Ovary (tissue), 9 donors: Measurements from ENCODE around the gene KCNQ4. TPM values are rescaled to one million over a fixed set of nuclear protein-coding genes. Genes with fewer than 3 reads are reported as not detected.
A peak's percentile ranks its signal among the peaks of the same experiment; 100 is the strongest.

Experiments
- DNase-seq, 5 donors: peaks; one replicate each; pipeline ENCODE4 v3.0.0-alpha.2; 2019 to 2020
- H3K27ac ChIP-seq, 2 donors: fragments of 200-600 bp; one replicate each; pipeline versions ENCODE4 v1.5.1 to v1.8.0; 2019 to 2022
- H3K27me3 ChIP-seq: fragments of 200-600 bp; one replicate; pipeline ENCODE4 v1.8.0; 2022
- H3K36me3 ChIP-seq: fragments of 200-600 bp; sonication (generic); one replicate; pipeline ENCODE4 v1.5.1; 2019
- H3K4me1 ChIP-seq: one replicate; pipeline ENCODE4 v1.8.1; 2013; ENCODE audit warnings: mild to moderate bottlenecking, moderate library complexity; ENCODE audit not compliant: insufficient read depth
- H3K4me3 ChIP-seq: fragments of 200-600 bp; sonication (generic); one replicate; pipeline ENCODE4 v1.5.1; 2017
- H3K9me3 ChIP-seq, 2 donors: fragments of 200-600 bp in 1 of 2; sonication (generic) in 1 of 2; one replicate each; pipeline versions ENCODE4 v1.5.1 to v1.8.1; 2013 to 2019; ENCODE audit warnings: mild to moderate bottlenecking in 1 of 2, moderate library complexity in 1 of 2
- CTCF ChIP-seq, 3 donors: fragments of 450-650 bp in 2 of 3; fragments of 200-600 bp in 1 of 3; IDR thresholded peaks; one replicate each; pipeline versions ENCODE4 v1.5.1 to v1.8.0; 2016 to 2022; ENCODE audit warnings: antibody characterized with exemption in 3 of 3, mild to moderate bottlenecking in 1 of 3
- EP300 ChIP-seq: sonication (generic); formaldehyde crosslinking; IDR thresholded peaks from one replicate; pipeline ENCODE4 v1.6.1; 2017; ENCODE audit warnings: antibody characterized with exemption
- POLR2A ChIP-seq: fragments of 450-650 bp; IDR thresholded peaks from one replicate; pipeline ENCODE4 v1.6.1; 2017; ENCODE audit warnings: antibody characterized with exemption, mild to moderate bottlenecking, moderate library complexity
- WGBS, 3 donors: extraction: QIAGEN DNeasy Blood & Tissue Kit in 1 of 3; methylation state at CpG; one replicate each; pipeline versions ENCODE4 v1.1.5 to v1.1.7; 2013 to 2017; 5-methylcytosine and 5-hydroxymethylcytosine counted together
- intact Hi-C, 4 donors: fragments of 100-400 bp; cut with DNase I; formaldehyde crosslinking; loops; one replicate each; pipeline versions ENCODE4 v1.11.0 to v1.15.1; 2022 to 2023
- polyA plus RNA-seq, 2 donors: library from polyadenylated mRNA; stranded (reverse); fragments of 200-250 nt in 1 of 2; fragments of 350-450 nt in 1 of 2; fragmentation: Illumina TruSeq in 1 of 2; extraction: RNeasy Lipid Tissue Mini Kit (QIAGEN cat#74804) in 1 of 2; gene quantifications; one replicate each; pipeline ENCODE4 v1.2.3, GENCODE V29; 2013 to 2014
- total RNA-seq, 7 donors: library from RNA; depleted of rRNA in 2 of 7; stranded (reverse); fragments of >200 nt in 2 of 7; fragmentation: NEBNext Ultra II Directional in 3 of 7; extraction: Animal tissue kit (Norgen Biotek cat#: 25700) in 3 of 7; gene quantifications; one replicate each; pipeline versions ENCODE4 v1.1.0 to v1.2.4, GENCODE V29; 2016 to 2023
- donor health status: DM: no; HTN: no; CAD: no; lungs with moderate emphysema.
- donor health status: DM: no; HTN: no; CAD: no.
- donor health status: Bipolar disorder and iron deficiency.
- donor health status: DM: yes; HTN: yes; CAD: no.
- donor health status: DM: no; HTN: no; CAD: no.
- donor health status: DM: yes; HTN: yes; CAD: no.

Gene KCNQ4
- total and polyA plus RNA-seq, 9 donors: 0.36 to 3.1 (median 0.84) TPM

GRCh38 chr1:40848530-40849189 lies 65.1 kb downstream of the KCNQ4 start:
- TF ChIP-seq CTCF (IDR thresholded peaks at IDR 0.05): peak; percentile 45 to 73 (median 61)
- no peak for TF ChIP-seq EP300
- intact Hi-C loops: loop anchor here in 3 of 4 donors (2.0 to 10.0 kb wide), 5 partner anchors 64 to 254 kb away; partner anchors contain the start of gene KCNQ4 (in 1 of the 3)
- Histone ChIP-seq H3K27me3 (no peaks in the 10 kb centered on the region), H3K4me3 (no peak overlapping the region), H3K36me3 (no peaks in the 10 kb centered on the region), H3K9me3 (no peaks in the 10 kb centered on the region), H3K27ac (no peak overlapping the region), H3K4me1 (no peaks in the 10 kb centered on the region)
- peak; percentile 48 to 67 (median 63) for DNase-seq
- WGBS, 3 donors: 44 to 47% (median 46%) methylated on average over 6 of the region's 6 CpGs

GRCh38 chr1:40849801-40850592 lies 66.4 kb downstream of the KCNQ4 start:
- Histone ChIP-seq H3K9me3 (no peaks in the 10 kb centered on the region), H3K4me3 (no peak overlapping the region), H3K36me3 (no peaks in the 10 kb centered on the region), H3K27ac (no peak overlapping the region), H3K27me3 (no peaks in the 10 kb centered on the region), H3K4me1 (no peaks in the 10 kb centered on the region)
- DNase-seq: peak; percentile 64 to 80 (median 75)
- intact Hi-C loops: loop anchor here in 3 of 4 donors (2.0 to 10.0 kb wide), 7 partner anchors 65 to 255 kb away; partner anchors contain the start of gene KCNQ4 (in 1 of the 3)
- WGBS, 3 donors: 20 to 28% (median 24%) methylated on average over 12 of the region's 12 CpGs
- TF ChIP-seq POLR2A (no peak), EP300 (no peak), CTCF (IDR thresholded peaks at IDR 0.05) (peak; percentile 81 to 83 (median 83))

GRCh38 chr1:40851643-40852042 lies 68.1 kb downstream of the KCNQ4 start:
- WGBS, 3 donors: 90 to 93% (median 92%) methylated on average over 6 of the region's 6 CpGs
- intact Hi-C loops: loop anchor here in 2 of 4 donors (5.0 kb wide), 3 partner anchors 79 to 151 kb away; no protein-coding TSS in a partner anchor

More at GRCh38 chr1:40851643-40852042, 68.1 kb downstream of the KCNQ4 start:
- Histone ChIP-seq H3K36me3 (no peaks in the 10 kb centered on the region), H3K4me1 (no peaks in the 10 kb centered on the region), H3K27me3 (no peaks in the 10 kb centered on the region), H3K9me3 (no peaks in the 10 kb centered on the region), H3K4me3 (no peak overlapping the region), H3K27ac (no peak overlapping the region)
- TF ChIP-seq POLR2A (no peak), CTCF (IDR thresholded peaks at IDR 0.05) (no peak), EP300 (no peak)
- DNase-seq: no peak
